Mucosa of stomach (tissue), 1 donor: ENCODE data around the gene ADGRG3.

Experiments used
- H3K27me3 ChIP-seq: one replicate; pipeline ENCODE4 v1.7.0; 2013; ENCODE audit warnings: mild to moderate bottlenecking, low read length; ENCODE audit not compliant: control insufficient read depth, insufficient read depth
- H3K36me3 ChIP-seq: one replicate; pipeline ENCODE4 v1.7.0; 2013; ENCODE audit warnings: low read length; ENCODE audit not compliant: control insufficient read depth, insufficient read depth
- H3K4me1 ChIP-seq: one replicate; pipeline ENCODE4 v1.7.0; 2013; ENCODE audit warnings: mild to moderate bottlenecking, low read length; ENCODE audit not compliant: control insufficient read depth, insufficient read depth
- H3K4me3 ChIP-seq: one replicate; pipeline ENCODE4 v1.7.0; 2013; ENCODE audit warnings: low read length
- H3K9ac ChIP-seq: one replicate; pipeline ENCODE4 v1.7.0; 2013; ENCODE audit warnings: mild to moderate bottlenecking, low read length, moderate library complexity
- H3K9me3 ChIP-seq: one replicate; pipeline ENCODE4 v1.7.0; 2013; ENCODE audit warnings: mild to moderate bottlenecking, low read length, moderate library complexity; ENCODE audit not compliant: control insufficient read depth
- donor health status: Pancreatic carcinoma.

Gene ADGRG3

GRCh38 chr16:57668263-57668571 lies at the start of gene ADGRG3:
Gene ADGRG3 (plus strand): TSS chr16:57668306. CDS start chr16:57668348, 42 bp downstream.
- no peak within 1 kb of the TSS for H3K4me3 ChIP-seq

GRCh38 chr16:57619133-57619605 lies 48.9 kb upstream of the ADGRG3 start:
- no peak overlapping the region for H3K4me3 ChIP-seq
- peaks cover 56% of the 10 kb centered on the region for H3K4me1 ChIP-seq
- peak overlapping the region; percentile 84 for H3K9ac ChIP-seq
- no peaks in the 10 kb centered on the region for H3K27me3 ChIP-seq
- no peaks in the 10 kb centered on the region for H3K36me3 ChIP-seq
- H3K9me3 ChIP-seq = no peaks in the 10 kb centered on the region

More at GRCh38 chr16:57668263-57668571, at the start of gene ADGRG3:
- H3K36me3 ChIP-seq = no peaks in the 10 kb centered on the region
- no peaks in the 10 kb centered on the region for H3K27me3 ChIP-seq
- no peaks in the 10 kb centered on the region for H3K9me3 ChIP-seq
- H3K9ac ChIP-seq = no peak within 1 kb of the TSS
- no peaks in the 10 kb centered on the region for H3K4me1 ChIP-seq

GRCh38 chr16:57619606-57620334 lies 48.3 kb upstream of the ADGRG3 start:
- no peaks in the 10 kb centered on the region for H3K9me3 ChIP-seq
- no peaks in the 10 kb centered on the region for H3K27me3 ChIP-seq
- H3K36me3 ChIP-seq = no peaks in the 10 kb centered on the region
- H3K9ac ChIP-seq = peak overlapping the region; percentile 84
- H3K4me1 ChIP-seq = peaks cover 62% of the 10 kb centered on the region
- H3K4me3 ChIP-seq = peak overlapping the region; percentile 44

GRCh38 chr16:57620335-57621231 lies 47.5 kb upstream of the ADGRG3 start:
- H3K4me1 ChIP-seq = peaks cover 67% of the 10 kb centered on the region
- H3K27me3 ChIP-seq = no peaks in the 10 kb centered on the region
- H3K9ac ChIP-seq = peak overlapping the region; percentile 84
- no peaks in the 10 kb centered on the region for H3K9me3 ChIP-seq
- H3K4me3 ChIP-seq = peak overlapping the region; percentile 44
- H3K36me3 ChIP-seq = no peaks in the 10 kb centered on the region

- Histone ChIP-seq H3K4me3 (peak overlapping the region; percentile 44), H3K9me3 (no peaks in the 10 kb centered on the region), H3K4me1 (peaks cover 67% of the 10 kb centered on the region)
These were observed 46.4 kb upstream of the ADGRG3 start for GRCh38 chr16:57621521-57622271.

GRCh38 chr16:57622361-57623250 lies 45.5 kb upstream of the ADGRG3 start:
- Histone ChIP-seq H3K36me3 (no peaks in the 10 kb centered on the region), H3K27me3 (no peaks in the 10 kb centered on the region), H3K9me3 (no peaks in the 10 kb centered on the region), H3K4me1 (peaks cover 69% of the 10 kb centered on the region), H3K4me3 (no peak overlapping the region), H3K9ac (peak overlapping the region; percentile 11)

More at GRCh38 chr16:57621521-57622271, 46.4 kb upstream of the ADGRG3 start:
- Histone ChIP-seq H3K9ac (peak overlapping the region; percentile 84), H3K36me3 (no peaks in the 10 kb centered on the region), H3K27me3 (no peaks in the 10 kb centered on the region)

- H3K4me1 ChIP-seq = peaks cover 77% of the 10 kb centered on the region
- H3K9ac ChIP-seq = peak overlapping the region; percentile 11
- no peaks in the 10 kb centered on the region for H3K9me3 ChIP-seq
These were observed 44.7 kb upstream of the ADGRG3 start for GRCh38 chr16:57623251-57624043.

GRCh38 chr16:57624044-57624688 lies 43.9 kb upstream of the ADGRG3 start:
- Histone ChIP-seq H3K9me3 (no peaks in the 10 kb centered on the region), H3K4me1 (peaks cover 77% of the 10 kb centered on the region), H3K36me3 (no peaks in the 10 kb centered on the region), H3K9ac (no peak overlapping the region), H3K27me3 (peaks cover under 1% of the 10 kb centered on the region), H3K4me3 (no peak overlapping the region)

More at GRCh38 chr16:57623251-57624043, 44.7 kb upstream of the ADGRG3 start:
- H3K4me3 ChIP-seq = no peak overlapping the region
- no peaks in the 10 kb centered on the region for H3K27me3 ChIP-seq
- no peaks in the 10 kb centered on the region for H3K36me3 ChIP-seq

GRCh38 chr16:57624806-57625500 lies 43.2 kb upstream of the ADGRG3 start:
- H3K36me3 ChIP-seq = no peaks in the 10 kb centered on the region
- peaks cover 73% of the 10 kb centered on the region for H3K4me1 ChIP-seq
- H3K27me3 ChIP-seq = peaks cover 8% of the 10 kb centered on the region
- no peaks in the 10 kb centered on the region for H3K9me3 ChIP-seq
- no peak overlapping the region for H3K4me3 ChIP-seq
- H3K9ac ChIP-seq = no peak overlapping the region
